Fibroblast of skin of right quadriceps (primary cell): ENCODE measurements around the gene OR4D1.

Source experiments
- DNase-seq: peaks from one replicate; pipeline ENCODE4 v3.0.0-alpha.2; 2013

Gene OR4D1

DNA sequence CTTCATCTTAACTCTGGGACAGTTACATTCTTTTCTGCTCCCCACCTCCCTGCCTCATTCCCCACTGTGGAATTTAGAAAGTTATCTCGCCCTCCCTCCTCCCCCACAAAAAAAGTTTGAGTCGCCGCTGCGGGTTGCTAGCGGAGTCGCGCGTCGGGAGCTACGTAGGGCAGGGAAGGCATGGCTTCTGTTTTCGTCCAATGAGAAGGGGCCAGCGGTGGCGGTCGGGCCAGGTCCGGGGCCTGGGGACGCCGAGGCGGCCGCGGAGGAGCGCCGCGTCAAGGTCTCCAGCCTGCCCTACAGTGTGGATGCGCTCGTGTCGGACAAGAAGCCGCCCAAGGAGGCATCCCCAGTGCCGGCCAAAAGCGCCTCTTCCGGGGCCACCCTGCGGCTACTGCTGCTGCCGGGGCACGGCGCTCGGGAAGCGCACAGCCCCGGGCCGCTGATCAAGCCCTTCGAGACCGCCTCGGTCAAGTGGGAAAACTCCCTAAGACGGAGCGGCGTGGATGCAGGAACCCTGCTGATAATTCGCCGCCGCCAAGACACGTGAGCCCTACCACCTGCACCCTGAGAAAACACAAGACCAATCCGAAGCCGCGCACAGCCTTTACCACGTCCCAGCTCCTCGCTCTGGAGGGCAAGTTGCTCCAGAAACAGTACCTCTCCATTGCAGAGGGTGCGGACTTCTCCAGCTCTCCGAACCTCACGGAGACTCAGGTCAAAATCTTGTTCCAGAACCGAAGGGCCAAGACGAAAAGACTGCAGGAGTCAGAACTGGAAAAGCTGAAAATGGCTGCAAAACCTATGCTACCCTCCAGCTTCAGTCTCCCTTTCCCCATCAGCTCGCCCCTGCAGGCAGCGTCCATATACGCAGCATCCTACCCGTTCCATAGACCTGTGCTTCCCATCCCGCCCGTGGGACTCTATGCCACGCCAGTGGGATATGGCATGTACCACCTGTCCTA, 8.9 kb downstream of the OR4D1 start:
- DNase-seq: no peak

DNA sequence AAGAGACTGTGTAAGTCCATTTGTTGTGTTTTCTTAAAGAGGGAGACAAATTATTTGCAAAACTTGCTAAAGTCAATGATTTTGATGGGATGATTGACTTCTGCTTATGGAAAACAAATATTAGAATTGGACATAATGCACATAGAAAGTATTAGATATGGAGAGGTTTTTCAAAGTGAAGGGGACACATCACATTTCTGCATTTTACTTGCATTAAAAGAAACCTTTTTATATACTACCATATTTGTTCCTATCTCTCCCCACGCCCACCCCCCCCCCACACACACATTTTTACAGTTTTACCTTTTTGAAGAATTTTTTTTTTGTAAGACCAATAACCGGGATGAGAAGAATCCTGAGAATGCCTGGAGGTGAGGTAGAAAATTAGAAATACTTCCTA, 10.0 kb downstream of the OR4D1 start:
- DNase-seq: no peak

DNA sequence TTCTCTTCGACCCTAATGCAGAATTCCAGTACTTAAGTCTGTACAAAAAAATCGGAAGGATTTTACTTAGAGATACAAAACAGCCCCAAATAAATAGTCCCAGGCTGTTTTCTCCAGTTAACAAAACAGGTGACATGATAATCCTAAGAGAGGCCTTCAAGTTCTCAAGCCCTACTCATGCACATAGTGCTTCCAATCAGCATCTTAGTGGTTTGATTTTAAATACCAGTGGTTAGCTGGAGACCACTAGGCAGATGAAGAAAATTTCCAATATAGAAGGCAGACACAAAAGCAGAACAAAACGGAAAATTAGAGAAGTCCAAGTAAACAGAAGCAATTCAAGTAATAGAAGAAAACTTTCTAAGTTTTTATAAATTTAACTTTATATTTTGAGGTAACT, 13.4 kb downstream of the OR4D1 start:
- no peak for DNase-seq

DNA sequence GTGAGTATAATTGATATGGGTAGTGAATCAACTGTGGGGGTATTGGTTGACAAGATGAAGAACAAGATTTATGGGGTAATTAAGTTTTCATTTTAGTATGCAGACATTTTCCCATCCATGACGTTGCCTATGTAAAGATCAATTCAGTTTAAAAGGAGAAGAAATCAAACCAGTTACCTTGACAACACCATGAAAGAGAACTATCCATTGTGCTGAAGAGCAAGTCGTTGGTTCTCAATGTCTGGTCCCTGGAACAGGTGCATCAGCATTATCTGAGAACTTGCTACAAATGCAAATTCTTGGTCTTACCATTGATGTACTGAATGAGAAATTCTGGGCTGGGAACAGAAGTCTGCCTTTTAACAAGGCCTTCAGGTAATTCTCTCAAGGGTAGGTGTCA, 17.8 kb downstream of the OR4D1 start:
- DNase-seq: no peak

DNA sequence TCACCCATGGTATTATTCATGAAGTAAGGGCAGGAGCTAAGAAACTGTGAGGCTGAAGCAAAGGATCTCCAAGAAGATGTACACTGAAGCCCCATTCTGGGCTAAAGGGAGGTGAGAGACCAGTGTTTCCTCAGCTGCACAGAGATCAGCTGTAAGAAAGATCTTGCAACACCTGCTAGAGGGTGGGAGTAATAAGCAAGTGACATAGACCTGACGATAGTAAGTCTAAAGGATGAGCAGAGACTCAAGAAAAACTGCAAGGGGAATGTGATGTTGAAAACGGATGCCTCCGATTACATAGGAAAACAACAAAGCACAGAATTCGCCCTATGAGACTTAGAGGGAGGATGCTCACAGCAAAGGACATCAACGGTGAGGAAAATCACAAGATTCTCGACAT, 18.5 kb downstream of the OR4D1 start, which contains the start of gene OR4D2:
Gene OR4D2, plus strand, starts transcription at position 301 of the 400 bp plus-strand sequence. CDS start 2,674 bp downstream, outside the sequence.
- no peak for DNase-seq

DNA sequence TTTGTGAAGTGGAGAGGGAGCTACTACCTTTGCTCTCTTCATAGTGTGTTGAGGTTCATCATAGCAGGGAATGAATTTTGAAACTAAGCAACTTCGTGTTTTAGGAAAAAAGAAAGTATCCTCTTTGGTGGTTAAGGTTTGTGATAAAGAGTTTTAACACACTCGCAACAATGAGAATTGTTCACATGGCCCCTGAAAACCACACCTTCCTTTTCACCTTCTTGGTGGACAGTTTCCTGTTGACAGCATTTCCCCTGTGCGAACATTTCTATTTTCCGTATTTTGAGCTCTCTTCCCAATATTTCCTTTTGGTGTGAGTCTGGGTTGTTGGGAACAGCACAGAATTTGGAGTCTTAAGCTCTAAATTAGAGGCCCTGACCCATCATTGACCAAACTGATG, 22.4 kb downstream of the OR4D1 start:
- DNase-seq: no peak

DNA sequence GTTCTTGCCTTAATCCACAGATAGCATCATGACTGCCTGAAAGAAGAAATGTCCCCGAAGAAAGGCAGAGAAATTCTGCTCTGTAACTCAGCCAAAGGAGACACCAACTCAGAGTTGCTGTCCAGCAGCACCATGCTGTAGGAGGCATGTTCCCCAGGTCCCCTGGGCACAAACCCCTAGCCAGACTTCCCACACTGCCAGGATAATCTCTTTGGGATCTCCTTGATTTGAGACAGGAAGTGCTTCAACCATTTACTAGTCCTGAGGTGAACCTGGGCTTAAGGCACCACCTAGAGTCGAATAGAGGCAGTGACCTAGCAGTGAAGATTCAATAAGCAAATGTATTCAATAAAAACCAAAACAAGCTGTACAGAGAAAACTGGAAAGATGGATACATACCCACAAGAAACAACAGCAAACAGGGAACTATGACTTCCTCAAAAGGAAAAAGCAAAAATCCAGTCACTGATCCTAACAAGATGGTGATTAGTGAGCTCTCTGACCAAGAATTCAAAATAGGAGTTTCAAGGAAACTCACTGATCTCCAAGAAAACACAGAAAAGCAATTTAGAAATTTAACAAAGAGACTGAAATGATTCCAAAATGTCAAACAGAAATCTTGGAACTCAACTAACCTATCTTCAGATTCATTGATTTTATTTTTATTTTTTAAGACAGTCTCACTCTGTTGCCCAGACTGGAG, 24.3 kb downstream of the OR4D1 start:
- peak; percentile 10 for DNase-seq

DNA sequence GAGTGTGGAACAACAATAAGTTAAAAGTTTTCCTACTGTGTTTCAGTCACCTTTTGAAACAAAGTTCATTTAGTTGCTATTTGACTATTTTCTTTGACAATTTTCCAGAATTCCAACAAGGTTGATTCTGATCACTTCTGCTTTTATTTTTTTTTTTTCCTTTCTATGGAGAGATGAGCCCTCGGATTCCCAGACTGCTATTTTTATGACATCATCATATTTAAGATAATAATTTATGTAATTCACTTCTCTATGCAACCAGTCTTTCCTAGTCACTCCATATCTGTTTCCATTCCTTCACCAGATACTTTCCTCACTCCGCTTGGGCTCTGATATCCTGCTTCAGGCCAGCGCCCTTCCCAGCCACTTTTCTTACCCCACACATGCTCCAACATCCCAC, 26.7 kb downstream of the OR4D1 start:
- DNase-seq: no peak

DNA sequence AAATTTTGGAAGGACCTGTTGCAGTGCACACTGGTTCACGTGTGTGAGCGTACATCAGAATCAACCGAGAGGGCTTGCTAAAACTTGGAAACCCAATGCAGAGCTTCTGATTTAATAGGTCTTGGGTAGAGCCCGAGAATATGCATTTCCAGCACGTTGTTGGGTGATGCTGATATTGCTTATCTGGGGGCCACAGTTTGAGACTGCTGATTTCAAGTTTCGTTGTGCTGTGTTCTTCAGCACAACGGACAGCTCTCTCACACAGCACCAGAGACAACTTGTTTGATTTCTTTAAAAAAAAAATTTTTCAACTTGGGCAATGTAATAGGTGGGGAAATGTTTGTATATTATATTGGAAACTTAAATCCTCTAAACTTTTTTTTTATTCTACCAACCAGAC, 28.0 kb downstream of the OR4D1 start:
- DNase-seq: no peak

DNA sequence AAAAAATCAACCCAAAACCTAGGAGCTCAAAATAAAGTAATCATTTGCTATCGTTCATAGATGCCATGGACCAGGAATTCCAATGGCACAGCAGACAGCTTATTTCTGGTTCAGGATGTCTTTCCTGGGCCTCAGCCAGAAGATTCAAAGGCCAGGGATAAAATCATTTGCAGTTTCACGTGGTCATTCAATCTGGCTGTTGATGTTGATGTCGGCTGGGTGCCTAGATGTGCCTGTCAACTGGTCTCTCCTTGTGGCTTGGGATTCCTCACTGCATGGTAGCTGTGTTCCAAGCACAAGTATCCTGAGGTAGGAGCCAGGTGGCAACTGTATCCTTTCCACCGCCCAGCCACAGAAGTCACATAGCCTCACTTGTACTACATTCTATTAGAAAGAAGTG, 33.6 kb downstream of the OR4D1 start:
- no peak for DNase-seq

DNA sequence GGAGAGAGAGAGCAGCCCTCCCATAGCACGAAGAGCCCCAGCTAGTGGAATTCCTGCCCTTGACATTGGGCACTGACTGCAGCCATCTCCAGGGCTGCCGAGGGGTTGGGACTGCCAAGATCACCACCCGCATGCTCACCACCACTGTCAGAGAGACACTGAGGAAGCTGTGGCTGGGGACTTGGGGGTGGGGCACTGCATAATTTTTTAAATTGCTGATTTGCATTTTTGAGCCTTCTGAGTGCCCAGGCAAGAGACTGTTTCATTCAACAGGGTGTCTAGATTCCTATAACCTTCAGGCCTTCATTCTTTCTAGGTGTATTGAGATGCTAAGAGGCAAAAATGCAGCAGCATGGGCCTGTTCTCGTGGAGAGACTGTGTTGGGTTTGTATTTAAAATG, 35.3 kb downstream of the OR4D1 start:
- DNase-seq: no peak

DNA sequence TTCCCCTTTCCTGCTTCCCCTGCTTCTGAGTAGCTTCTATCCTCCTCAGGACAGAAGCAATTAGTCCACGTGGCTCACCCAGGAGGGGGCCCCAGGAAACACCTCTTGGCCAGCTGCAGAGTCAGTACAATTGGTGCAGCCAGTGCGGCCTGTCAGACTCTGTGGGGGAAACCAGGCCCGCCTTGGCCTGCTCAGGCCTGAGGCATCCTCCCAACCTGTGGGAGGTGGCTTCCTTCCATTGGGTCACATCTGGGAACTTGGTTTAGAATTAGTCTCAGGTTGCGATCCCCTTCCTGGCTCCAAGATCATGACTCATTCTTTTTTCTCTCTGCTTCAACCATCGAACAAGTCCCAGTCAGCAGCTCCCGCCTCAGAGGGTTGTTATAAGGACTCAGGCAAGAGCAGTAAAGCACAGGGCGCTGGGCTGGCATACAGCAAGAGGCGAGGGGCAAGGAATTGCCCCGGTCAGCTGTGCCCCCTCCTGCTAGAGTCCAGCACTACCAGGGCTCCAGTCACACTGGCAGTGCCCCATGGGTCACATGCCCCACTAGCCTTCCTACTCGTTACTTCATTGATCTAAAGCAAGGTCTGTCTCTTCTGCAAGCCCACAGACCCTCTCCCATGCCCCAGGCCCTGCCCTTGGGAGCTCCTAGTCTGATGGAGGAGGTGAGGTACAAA, 36.3 kb downstream of the OR4D1 start:
- peak; percentile 67 for DNase-seq

DNA sequence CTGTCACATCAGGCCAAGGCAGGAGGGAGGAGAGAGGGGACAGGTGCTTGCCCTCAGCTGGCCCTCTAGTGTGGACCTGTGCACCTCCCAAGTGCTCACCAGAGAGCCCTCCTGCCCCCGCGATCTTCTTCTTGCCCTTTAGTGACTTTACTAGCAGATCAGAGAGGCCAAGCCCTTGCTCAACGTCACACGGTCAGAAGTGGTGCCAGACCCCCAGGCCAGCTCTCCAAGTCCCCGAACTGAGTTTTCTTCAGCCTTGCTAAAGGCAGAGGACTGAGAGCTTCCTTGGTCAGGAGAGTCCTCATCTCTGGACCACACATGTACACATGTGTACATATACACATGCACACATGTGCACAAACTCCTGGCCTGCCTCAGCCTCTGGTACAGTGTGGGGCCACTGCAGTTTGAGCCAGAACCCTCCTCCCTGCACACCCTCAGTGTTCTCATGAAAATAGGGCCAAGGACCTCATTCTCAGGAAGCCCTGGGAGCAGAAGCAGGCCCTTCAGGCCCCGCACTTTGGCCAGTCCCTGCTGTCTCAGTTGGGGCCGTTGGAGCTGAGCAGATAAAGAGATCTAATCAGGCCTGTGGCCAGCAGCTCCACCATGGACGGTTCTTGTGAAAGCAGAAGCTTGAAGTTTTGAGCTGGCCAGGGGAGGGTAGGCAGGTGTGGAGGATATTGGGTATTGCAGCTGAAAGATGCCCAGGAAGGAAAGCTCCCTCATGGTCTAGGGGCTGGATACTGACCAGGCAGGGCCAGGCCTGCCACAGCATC, 37.0 kb downstream of the OR4D1 start:
- no peak for DNase-seq

DNA sequence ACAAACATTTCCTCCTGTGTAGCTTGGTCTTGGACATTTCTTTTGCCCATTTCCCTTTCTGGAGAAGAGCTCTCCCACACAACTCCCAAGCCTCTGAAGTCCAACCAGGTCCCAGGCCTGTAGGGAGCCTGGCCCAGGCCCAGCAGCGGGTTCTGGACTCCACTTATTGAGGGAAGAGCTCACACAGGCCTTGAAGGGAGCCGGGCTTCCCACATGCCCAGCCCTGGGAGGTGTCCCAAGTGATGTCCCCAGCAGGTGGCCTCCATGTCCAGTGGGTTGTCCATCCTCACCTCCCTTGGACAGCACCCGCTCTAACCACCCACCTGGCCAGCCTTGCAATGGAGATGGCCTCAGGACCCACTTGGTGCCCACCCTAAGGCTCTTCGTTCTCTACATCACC, 38.4 kb downstream of the OR4D1 start:
- no peak for DNase-seq

DNA sequence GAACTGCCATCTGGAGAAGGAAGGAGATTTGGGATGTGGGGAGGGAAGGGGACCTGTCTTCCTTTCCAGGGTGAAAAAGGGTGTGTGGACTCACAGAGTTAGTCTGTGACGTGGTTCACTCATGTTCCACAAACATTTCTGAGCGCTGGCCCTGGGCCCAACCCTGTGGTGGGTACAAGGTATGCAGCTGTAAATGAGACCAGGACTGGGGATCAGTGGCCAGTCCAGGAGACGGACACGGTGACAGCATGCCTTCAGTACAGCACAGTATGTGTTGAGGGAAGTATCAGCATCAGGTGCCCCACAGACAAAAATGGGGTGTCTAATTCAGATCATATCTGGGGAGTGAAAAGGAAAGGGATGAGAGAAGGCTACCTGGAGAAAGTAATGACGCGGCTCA, 38.9 kb downstream of the OR4D1 start:
- DNase-seq: no peak

DNA sequence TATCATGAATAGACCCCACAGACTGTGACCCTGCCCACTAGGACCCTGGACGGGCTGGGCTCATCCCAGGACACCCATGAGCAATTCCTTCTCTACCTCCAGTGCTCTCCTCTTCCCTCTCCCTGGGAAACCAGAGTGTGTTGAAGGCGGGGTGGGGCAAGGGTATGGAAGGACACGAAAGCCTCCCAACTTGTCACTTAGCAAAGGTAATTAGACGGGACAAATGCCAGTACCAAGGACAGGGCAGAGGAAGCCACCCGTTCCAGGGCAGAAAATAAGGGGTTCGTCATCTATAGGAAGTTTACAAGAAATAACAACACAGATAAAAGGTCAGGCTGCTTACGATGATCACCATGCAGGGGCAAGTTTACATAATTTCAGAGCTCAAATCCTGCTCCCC, 39.5 kb downstream of the OR4D1 start:
- DNase-seq: no peak

DNA sequence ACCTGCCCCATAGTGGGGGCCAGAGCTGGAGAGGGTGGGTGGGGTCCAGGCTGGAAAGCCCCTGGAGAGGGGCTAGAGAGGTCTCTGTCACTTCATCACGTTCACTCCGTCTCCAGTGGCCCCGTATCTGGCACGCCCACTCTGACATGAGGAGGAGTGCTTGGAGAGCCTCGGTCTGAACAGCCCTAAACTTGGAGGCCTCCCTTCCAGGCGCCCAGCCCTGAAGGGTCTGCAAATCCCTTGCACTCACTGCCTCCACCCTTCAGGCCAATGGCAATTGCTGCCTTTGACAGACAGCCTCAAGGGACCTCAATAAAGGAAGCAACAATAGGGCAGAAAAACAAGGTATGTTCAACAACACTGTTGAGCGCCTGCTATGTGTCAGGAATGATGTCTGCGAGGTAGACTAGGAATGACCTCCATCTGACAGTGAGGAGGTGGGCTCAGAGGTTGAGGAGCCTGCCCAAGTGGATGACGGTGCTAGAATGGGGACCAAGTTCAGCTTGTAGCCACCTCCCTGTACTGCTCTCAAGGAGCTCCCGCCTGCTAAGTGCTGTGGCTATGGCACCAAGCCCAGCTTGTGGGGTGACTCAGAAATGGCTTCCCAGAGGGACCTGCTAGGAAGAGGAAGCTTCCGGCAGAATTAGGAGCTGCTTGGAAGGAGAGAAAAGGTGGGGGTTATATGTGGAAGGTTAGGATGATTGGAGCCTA, 41.4 kb downstream of the OR4D1 start:
- peak; percentile 85 for DNase-seq

DNA sequence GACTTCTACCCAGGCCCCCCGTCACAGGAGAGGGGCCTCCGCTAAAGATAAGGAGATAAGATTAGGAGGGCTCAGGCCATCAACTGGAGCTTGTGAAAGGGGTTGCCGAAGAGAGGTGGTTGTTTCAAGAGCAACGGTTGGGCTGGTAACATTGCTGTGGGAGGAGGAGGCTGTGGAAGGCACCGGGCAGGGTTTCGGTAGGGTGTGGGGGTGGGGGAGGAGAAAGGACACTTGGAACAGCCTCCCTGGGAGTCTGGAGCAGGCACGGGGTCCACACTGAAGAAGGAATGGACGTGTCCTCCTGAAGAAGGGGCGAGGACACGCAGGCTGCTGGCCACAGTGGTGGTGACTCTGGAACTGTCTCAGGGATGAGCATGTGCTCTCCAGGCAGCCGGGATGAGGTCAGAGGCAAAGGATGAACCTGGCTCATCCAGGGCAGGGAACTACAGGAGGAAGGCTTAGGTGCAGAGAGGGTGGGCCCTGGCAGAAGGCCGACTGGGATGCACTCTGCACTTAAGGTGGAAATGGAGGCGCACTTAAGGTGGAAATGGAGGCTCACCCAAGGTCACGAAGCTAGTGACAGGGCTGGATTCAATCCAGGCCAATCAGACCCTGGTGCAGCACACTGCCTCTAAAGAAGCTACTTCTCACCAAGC, 43.2 kb downstream of the OR4D1 start:
- DNase-seq: no peak

DNA sequence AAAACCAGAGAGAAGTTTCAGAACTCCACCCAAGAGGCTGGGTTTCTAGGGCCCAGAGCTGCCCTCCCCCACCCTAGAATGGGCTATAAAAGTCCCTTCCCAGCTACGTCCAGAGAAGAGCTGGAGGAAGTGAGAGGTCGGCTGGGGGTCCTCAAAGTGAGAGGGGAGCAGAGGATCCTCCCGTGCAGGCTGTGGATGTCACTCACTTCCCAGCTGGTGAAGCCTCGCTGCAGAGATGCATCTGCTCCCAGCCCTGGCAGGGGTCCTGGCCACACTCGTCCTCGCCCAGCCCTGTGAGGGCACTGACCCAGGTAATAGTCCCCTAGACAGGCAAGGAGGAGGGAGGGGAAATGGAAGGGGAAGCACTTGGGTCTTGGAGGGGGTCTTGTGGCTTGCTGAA, 44.4 kb downstream of the OR4D1 start, which contains the start of gene EPX:
Gene EPX, plus strand, starts transcription at position 115 of the 400 bp plus-strand sequence. Its CDS starts 121 bp downstream, at position 236.
- no peak for DNase-seq

DNA sequence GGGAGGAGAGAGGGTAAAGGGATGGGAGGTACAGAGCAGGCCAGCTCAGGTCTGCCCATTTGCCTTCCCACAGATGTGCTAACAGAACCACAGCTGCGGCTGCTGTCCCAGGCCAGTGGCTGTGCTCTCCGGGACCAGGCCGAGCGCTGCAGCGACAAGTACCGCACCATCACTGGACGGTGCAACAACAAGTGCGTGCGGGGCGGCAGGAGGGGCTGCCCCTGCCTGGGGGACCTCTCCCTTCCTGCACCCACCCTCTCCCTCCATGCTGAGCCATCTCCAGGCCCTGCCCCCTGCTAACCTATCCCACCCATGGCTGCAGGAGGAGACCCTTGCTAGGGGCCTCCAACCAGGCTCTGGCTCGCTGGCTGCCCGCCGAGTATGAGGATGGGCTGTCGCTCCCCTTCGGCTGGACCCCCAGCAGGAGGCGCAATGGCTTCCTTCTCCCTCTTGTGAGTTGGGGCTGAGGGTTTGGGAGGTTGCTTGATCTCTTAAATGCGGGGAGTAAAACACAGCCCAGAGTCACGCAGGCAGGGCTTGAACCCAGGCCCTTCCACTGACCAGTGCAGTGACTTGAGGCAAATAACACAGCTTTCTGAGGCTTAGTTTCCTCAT, 45.6 kb downstream of the OR4D1 start:
- DNase-seq: no peak
